Erythroblast (primary cell): ENCODE measurements around the gene ERBIN.

Experiments used
- GATA1 ChIP-seq: IDR thresholded peaks from 2 replicates; pipeline ENCODE4 v1.6.1; 2011; ENCODE audit warnings: low read depth, mild to moderate bottlenecking, control low read depth, low read length, moderate library complexity
- POLR2A ChIP-seq: IDR thresholded peaks from 2 replicates; pipeline ENCODE4 v1.6.1; 2011; ENCODE audit warnings: mild to moderate bottlenecking, low read length

DNA sequence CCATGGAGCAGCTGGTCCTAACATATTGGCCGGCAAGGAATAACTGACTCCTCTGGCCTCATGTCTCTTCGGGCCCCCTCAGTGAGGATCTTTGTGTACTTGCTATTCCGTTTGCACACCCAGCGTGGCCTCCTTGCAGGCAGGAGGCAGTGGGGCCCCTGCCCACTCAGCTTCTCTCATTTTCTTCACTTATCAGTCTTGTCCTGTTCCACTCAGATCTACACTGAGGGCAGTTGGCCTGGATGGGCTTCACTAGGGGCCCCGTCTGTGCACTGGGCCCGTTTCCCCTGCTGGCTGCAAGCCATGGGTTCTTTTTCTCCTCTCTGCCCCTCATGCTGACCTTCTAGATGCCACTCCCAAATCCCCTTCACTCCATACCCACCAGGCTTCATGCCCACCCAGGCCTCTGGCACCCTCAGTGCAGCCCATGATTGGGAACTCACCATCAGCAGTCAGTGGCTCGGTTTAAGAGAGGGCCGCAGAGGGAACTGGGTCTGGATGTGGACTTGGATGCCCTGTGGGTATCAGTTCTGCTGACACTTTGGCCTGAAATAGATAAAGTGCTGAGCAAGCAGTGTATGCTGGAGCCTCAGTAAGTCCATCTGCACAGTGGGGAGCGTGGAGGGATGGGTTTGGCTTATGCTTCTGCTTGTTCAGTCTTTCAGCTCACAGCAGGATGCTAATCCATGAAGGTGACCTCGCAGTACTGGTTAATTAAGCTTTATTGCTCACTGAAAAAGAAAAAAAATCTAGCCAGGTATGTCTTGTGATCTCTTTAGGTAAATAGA lies 57.9 kb downstream of the ERBIN start:
- TF ChIP-seq POLR2A = no peak
- no peak for TF ChIP-seq GATA1
